ENCODE data around the gene TPX2.

- TF ChIP-seq TAF1 (IDR thresholded peaks at IDR 0.05; ENCODE audit: borderline replicate concordance, low read depth, low read length) (no peak), POLR2A (IDR thresholded peaks at IDR 0.05; ENCODE audit: low read depth, low read length) (no peak), POLR2AphosphoS5 (IDR thresholded peaks at IDR 0.05; ENCODE audit: low read depth, low read length) (no peak)
Observed at GRCh38 chr20:31740208-31740607, 1.1 kb downstream of the TPX2 start.

Data from GM12892 (cell line).